Stimulated activated CD4-positive, alpha-beta T cell treated with anti-CD3 and anti-CD28 coated beads, TNF-alpha, amount 100 ng/mL, for 48 hours (primary cell): ENCODE measurements around the gene KDM6A.
"Not testable (repeated sequence)": the region's sequence is repeated elsewhere in the genome, so short reads cannot be mapped to it uniquely, and the experiment has no call there.

ENCODE experiments used
- DNase-seq, 3 donors: peaks; one replicate each; pipeline ENCODE4 v3.0.0-alpha.2; 2020; ENCODE audit warnings: low read depth in 3 of 3

Gene KDM6A

DNA sequence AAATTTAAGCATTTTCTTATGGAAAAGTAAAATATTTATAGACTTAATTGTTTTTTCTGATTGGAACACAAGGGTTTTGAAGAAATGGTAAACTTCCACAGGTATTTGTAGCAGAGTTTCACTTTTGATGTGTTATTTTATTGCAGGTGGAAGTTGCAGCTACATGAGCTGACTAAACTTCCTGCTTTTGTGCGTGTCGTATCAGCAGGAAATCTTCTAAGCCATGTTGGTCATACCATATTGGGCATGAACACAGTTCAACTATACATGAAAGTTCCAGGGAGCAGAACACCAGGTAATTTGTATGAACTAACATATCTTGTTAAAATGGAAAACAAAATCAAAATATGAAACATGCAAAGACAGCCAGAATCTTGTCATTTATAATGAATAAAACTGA lies 210.3 kb downstream of the KDM6A start:
- no peak for DNase-seq

GRCh38 chrX:45110494-45110893 lies 237.5 kb downstream of the KDM6A start:
- DNase-seq = no peak

- no peak for DNase-seq
Observed at GRCh38 chrX:45126158-45126557, 253.2 kb downstream of the KDM6A start.

DNA sequence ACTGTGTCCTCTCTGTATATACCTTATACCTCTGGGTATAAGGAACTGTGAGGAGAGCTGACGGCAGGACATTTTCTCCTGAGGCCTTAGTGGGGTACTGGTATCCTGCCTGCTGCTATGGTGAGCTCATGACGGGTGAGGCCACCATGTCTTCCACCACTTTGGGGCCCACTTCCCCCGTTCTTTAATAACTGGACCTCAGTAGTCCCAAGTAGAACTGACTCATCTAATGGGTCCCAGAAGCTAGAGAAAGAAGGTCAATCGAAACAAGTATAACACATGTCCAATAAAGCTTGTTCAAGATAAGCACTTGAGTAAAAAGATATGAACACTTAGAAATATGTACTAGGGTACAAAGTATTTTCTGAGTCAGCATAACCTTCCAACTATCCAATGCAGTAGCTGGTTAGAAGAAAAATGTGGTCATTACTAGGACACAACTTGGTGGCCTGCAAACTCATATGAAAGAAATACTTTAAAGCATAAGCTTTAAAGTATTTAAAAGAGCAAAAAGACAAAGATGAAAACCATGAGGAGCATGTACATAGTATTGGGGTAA lies 256.0 kb downstream of the KDM6A start:
- no peak for DNase-seq

- no peak for DNase-seq
Observed at GRCh38 chrX:45133465-45133864, 260.5 kb downstream of the KDM6A start.

DNA sequence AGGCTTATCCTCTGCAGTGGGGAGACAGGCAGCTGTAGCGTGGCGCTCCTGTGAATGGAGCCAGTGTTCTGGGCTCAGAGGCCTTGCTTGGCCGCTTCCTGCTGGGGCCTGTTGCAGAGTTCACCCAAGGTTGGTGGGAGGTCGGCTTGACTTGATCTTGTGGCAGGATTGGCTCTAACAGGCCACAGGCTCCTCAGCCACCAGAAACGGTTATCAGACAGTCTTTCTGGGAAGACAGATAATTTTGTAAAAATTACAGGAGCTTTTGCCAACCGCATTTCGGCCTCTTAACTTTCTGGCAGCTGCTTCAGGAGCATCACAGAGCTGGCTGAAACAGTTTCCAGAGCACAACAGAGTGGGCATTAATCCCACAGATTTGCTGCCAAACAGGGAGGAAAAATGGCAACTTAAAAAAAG lies 261.3 kb downstream of the KDM6A start:
- DNase-seq = no peak

GRCh38 chrX:45134775-45135174 lies 261.8 kb downstream of the KDM6A start:
- DNase-seq = no peak

- DNase-seq = not testable (repeated sequence)
Observed at GRCh38 chrX:45135391-45136075, 262.5 kb downstream of the KDM6A start.

DNA sequence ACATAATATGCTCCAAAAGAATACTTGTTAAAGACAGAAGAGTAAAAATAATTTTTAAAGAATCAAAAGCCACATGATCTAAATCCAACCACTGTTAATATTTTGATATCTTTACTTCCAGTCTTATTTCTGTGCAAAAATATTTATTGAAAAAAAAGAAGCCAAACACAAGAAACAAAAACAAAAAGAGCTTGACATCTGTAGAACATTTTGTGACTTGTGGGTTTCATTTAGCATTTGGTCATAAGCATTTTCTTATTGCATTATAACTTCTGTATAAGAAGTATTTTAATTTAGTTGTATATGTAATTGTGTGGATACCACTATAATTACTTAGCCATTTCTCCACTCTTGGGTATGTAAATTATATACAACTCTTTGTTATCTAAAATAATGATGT lies 264.5 kb downstream of the KDM6A start:
- no peak for DNase-seq

DNA sequence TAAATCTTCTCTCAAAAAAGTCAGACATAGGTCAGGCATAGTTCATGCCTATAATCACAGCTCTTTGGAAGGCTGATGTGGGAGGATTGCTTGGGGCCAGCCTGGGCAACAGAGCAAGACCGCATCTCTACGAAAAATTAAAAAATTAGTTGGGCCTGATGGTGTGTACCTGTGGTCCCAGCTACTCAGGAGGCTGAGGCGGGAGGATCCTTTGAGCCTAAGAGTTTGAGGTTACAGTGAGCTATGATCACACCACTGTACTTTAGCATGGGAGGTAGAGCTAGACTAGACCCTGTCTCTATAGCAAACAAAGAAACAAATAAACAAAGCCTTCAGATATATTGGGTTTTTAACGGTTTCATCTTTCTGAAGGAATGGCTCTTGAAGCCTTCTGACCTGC lies 265.5 kb downstream of the KDM6A start:
- no peak for DNase-seq

GRCh38 chrX:45140812-45141211 lies 267.8 kb downstream of the KDM6A start:
- no peak for DNase-seq

- no peak for DNase-seq
Observed at GRCh38 chrX:45142185-45142584, 269.2 kb downstream of the KDM6A start.

DNA sequence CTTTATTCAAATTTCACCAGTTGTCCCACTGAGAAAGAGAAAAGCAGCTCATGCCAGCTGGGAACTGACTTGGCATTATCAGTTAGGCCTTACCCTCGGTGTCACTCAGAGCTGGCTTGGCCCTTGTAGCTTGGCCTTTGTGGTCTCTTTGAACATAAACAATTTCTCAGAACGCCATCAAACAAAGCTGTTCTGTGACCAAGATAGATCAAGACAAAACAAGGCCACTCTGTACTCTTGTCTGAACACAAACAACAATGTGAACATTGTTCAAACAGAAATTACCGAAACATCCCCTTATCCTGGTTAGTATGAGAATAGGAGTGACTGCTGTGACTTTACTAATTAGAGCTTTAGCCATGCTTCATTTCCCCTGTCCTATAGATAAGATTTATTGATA lies 270.5 kb downstream of the KDM6A start:
- DNase-seq = no peak

GRCh38 chrX:45145492-45146215 lies 272.7 kb downstream of the KDM6A start:
- no peak for DNase-seq

GRCh38 chrX:45150821-45151220 lies 277.8 kb downstream of the KDM6A start:
- DNase-seq = no peak

- DNase-seq = no peak
Observed at GRCh38 chrX:45154033-45154360, 281.0 kb downstream of the KDM6A start.

- DNase-seq = no peak
Observed at GRCh38 chrX:45154462-45154861, 281.5 kb downstream of the KDM6A start.

GRCh38 chrX:45157647-45158046 lies 284.7 kb downstream of the KDM6A start:
- DNase-seq = no peak
